Liver (tissue), 9 donors: ENCODE measurements around the gene TMEM98. TPM values are rescaled to one million over a fixed set of nuclear protein-coding genes. Genes with fewer than 3 reads are reported as not detected.

Source experiments
- DNase-seq: peaks from one replicate; pipeline ENCODE4 v3.0.0-alpha.2; 2017; ENCODE audit warnings: low spot score
- H3K27ac ChIP-seq, 2 donors: one replicate each; pipeline ENCODE4 v1.7.0; 2013; ENCODE audit warnings: inconsistent platforms in 2 of 2, low read length in 2 of 2, control low read depth in 1 of 2, low read depth in 1 of 2, mild to moderate bottlenecking in 1 of 2
- H3K27me3 ChIP-seq, 4 donors: one replicate each; pipeline versions ENCODE4 v1.6.1 to v1.7.0; 2013; ENCODE audit warnings: low read length in 3 of 4, inconsistent platforms in 1 of 4, mild to moderate bottlenecking in 1 of 4, moderate library complexity in 1 of 4; ENCODE audit not compliant: control insufficient read depth in 4 of 4, insufficient read depth in 4 of 4
- H3K36me3 ChIP-seq, 4 donors: one replicate each; pipeline versions ENCODE4 v1.6.1 to v1.7.0; 2013; ENCODE audit warnings: low read length in 3 of 4, mild to moderate bottlenecking in 3 of 4, low read depth in 1 of 4, moderate library complexity in 1 of 4; ENCODE audit not compliant: control insufficient read depth in 4 of 4, insufficient read depth in 3 of 4
- H3K4me1 ChIP-seq, 4 donors: one replicate each; pipeline versions ENCODE4 v1.6.1 to v1.7.0; 2013; ENCODE audit warnings: low read length in 3 of 4, mild to moderate bottlenecking in 3 of 4, moderate library complexity in 1 of 4; ENCODE audit not compliant: control insufficient read depth in 4 of 4, insufficient read depth in 4 of 4
- H3K4me3 ChIP-seq, 3 donors: one replicate each; pipeline versions ENCODE4 v1.6.1 to v1.7.0; 2013; ENCODE audit warnings: low read length in 3 of 3, control low read depth in 1 of 3, low read depth in 1 of 3, mild to moderate bottlenecking in 1 of 3
- H3K9ac ChIP-seq, 2 donors: one replicate each; pipeline ENCODE4 v1.7.0; 2013; ENCODE audit warnings: low read length in 2 of 2, mild to moderate bottlenecking in 2 of 2, moderate library complexity in 2 of 2, control low read depth in 1 of 2, low read depth in 1 of 2
- H3K9me3 ChIP-seq, 4 donors: one replicate each; pipeline versions ENCODE4 v1.6.1 to v1.7.0; 2013; ENCODE audit warnings: low read length in 3 of 4; ENCODE audit not compliant: control insufficient read depth in 4 of 4
- EGR1 ChIP-seq, 2 donors: IDR thresholded peaks; 2 replicates each; pipeline ENCODE4 v1.6.1; 2016 to 2018; ENCODE audit warnings: antibody characterized with exemption in 2 of 2, low read depth in 2 of 2
- GABPA ChIP-seq, 2 donors: IDR thresholded peaks in 1 of 2; conservative IDR thresholded peaks in 1 of 2; 2 replicates each; pipeline ENCODE4 v1.6.1; 2016; ENCODE audit warnings: antibody characterized with exemption in 2 of 2, mild to moderate bottlenecking in 1 of 2, moderate library complexity in 1 of 2
- HNF4A ChIP-seq, 2 donors: conservative IDR thresholded peaks; 2 replicates each; pipeline ENCODE4 v1.6.1; 2016; ENCODE audit warnings: antibody characterized with exemption in 2 of 2, mild to moderate bottlenecking in 2 of 2
- JUND ChIP-seq, 2 donors: IDR thresholded peaks; 2 replicates each; pipeline ENCODE4 v1.6.1; 2016; ENCODE audit warnings: antibody characterized with exemption in 2 of 2
- NR2F2 ChIP-seq: IDR thresholded peaks from 2 replicates; pipeline ENCODE4 v1.6.1; 2016; ENCODE audit warnings: antibody characterized with exemption
- RAD21 ChIP-seq, 2 donors: IDR thresholded peaks; 2 replicates each; pipeline ENCODE4 v1.6.1; 2016; ENCODE audit warnings: antibody characterized with exemption in 2 of 2, mild to moderate bottlenecking in 2 of 2
- TAF1 ChIP-seq: conservative IDR thresholded peaks from 2 replicates; pipeline ENCODE4 v1.6.1; 2016; ENCODE audit warnings: antibody characterized with exemption, mild to moderate bottlenecking
- YY1 ChIP-seq: IDR thresholded peaks from 2 replicates; pipeline ENCODE4 v1.6.1; 2016; ENCODE audit warnings: antibody characterized with exemption, mild to moderate bottlenecking
- WGBS: extraction: QIAGEN DNeasy Blood & Tissue Kit; methylation state at CpG from one replicate; pipeline ENCODE4 v1.1.7; 2013; 5-methylcytosine and 5-hydroxymethylcytosine counted together
- polyA plus RNA-seq, 2 donors: library from polyadenylated mRNA; stranded (reverse) in 1 of 2; unstranded in 1 of 2; fragments of 200-250 nt in 1 of 2; fragments of >200 nt in 1 of 2; fragmentation: Nextera tagmentation in 1 of 2; extraction: Ambion mirVana in 1 of 2; gene quantifications; one replicate each; pipeline versions ENCODE4 v1.2.1 to v1.2.3, GENCODE V29; 2013 to 2015
- total RNA-seq, 2 donors: library from RNA; depleted of rRNA; stranded (reverse); fragments of >200 nt; gene quantifications; one replicate each; pipeline ENCODE4 v1.2.3, GENCODE V29; 2014
- TF ChIP-seq, protein P1 (sequence below): IDR thresholded peaks from 2 replicates; pipeline ENCODE4 v1.6.1; 2016; ENCODE audit warnings: antibody characterized with exemption
- TF ChIP-seq, protein P2 (sequence below): IDR thresholded peaks from 2 replicates; pipeline ENCODE4 v1.6.1; 2016; ENCODE audit warnings: antibody characterized with exemption
- TF ChIP-seq, protein P3 (sequence below): fragments of 150-350 bp; IDR thresholded peaks from 2 replicates; pipeline ENCODE4 v1.5.1; 2017; ENCODE audit warnings: improper control_type of control experiment, low read depth, low read length; ENCODE audit not compliant: missing input control
- TF ChIP-seq, protein P4 (sequence below): IDR thresholded peaks from 2 replicates; pipeline ENCODE4 v1.6.1; 2016; ENCODE audit warnings: antibody characterized with exemption, mild to moderate bottlenecking
- TF ChIP-seq, protein P5 (sequence below): IDR thresholded peaks from 2 replicates; pipeline ENCODE4 v1.6.1; 2016; ENCODE audit warnings: antibody characterized with exemption
- donor health status: healthy.
- donor health status: healthy.
- donor health status: healthy.
- donor health status: healthy.
- donor health status: healthy.

The TMEM98 gene
- total and polyA plus RNA-seq, 4 donors, result 7.0 to 17.5 (median 10.7) TPM

DNA sequence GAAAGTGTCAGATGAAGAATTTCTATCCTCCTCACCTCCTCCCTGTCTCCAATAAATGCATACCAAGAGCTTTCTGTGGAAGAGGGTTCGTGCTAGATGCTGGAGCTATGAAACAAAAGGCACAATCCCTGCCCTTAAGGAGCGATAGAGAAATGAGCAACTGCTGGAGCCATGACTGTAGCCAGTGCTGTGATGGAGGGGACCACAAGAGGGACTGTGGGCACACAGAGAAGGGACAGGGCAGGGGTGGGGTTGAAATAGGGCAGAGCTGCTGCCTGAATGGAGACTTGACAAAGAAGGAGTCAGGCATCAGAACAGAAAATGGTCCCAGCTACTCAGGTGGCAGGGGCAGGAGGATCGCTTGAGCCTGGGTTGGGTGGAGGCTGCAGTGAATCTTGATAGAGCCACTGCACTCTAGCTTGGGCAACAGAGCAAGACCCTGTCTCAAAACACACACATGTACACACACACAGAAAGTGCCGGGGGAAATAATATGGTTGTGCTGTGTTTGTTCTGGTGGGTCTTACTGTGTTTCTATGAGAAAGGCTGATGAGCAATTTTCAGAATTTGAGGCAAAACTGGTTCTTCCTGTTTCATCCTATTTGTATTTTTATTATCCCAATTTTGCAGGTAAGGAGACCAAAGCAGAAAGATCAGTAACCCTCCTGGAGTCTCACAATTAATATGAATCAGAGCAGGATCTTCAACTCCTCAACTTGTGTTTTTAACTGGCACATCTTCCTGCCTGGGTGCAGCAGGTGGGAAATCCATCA, 16.5 kb downstream of the TMEM98 start:
- Histone ChIP-seq H3K9ac (no peak overlapping the region), H3K9me3 (no peaks in the 10 kb centered on the region), H3K27me3 (no peaks in the 10 kb centered on the region), H3K36me3 (peaks cover 0 to 2% (median 0%) of the 10 kb centered on the region in 4 donors), H3K4me1 (peaks cover 0 to 7% (median 0%) of the 10 kb centered on the region in 4 donors), H3K27ac (no peak overlapping the region), H3K4me3 (no peak overlapping the region)
- WGBS, result 93% methylated on average over 4 of the region's 4 CpGs
- TF ChIP-seq NR2F2 (no peak), JUND (IDR thresholded peaks at IDR 0.05) (no peak), EGR1 (IDR thresholded peaks at IDR 0.05; ENCODE audit: low read depth in 2 of 2) (no peak), TAF1 (no peak)
- TF ChIP-seq, protein P1, sequence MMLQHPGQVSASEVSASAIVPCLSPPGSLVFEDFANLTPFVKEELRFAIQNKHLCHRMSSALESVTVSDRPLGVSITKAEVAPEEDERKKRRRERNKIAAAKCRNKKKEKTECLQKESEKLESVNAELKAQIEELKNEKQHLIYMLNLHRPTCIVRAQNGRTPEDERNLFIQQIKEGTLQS, result no peak
- TF ChIP-seq, protein P2, sequence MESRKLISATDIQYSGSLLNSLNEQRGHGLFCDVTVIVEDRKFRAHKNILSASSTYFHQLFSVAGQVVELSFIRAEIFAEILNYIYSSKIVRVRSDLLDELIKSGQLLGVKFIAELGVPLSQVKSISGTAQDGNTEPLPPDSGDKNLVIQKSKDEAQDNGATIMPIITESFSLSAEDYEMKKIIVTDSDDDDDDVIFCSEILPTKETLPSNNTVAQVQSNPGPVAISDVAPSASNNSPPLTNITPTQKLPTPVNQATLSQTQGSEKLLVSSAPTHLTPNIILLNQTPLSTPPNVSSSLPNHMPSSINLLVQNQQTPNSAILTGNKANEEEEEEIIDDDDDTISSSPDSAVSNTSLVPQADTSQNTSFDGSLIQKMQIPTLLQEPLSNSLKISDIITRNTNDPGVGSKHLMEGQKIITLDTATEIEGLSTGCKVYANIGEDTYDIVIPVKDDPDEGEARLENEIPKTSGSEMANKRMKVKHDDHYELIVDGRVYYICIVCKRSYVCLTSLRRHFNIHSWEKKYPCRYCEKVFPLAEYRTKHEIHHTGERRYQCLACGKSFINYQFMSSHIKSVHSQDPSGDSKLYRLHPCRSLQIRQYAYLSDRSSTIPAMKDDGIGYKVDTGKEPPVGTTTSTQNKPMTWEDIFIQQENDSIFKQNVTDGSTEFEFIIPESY, result no peak
- no peak for DNase-seq

DNA sequence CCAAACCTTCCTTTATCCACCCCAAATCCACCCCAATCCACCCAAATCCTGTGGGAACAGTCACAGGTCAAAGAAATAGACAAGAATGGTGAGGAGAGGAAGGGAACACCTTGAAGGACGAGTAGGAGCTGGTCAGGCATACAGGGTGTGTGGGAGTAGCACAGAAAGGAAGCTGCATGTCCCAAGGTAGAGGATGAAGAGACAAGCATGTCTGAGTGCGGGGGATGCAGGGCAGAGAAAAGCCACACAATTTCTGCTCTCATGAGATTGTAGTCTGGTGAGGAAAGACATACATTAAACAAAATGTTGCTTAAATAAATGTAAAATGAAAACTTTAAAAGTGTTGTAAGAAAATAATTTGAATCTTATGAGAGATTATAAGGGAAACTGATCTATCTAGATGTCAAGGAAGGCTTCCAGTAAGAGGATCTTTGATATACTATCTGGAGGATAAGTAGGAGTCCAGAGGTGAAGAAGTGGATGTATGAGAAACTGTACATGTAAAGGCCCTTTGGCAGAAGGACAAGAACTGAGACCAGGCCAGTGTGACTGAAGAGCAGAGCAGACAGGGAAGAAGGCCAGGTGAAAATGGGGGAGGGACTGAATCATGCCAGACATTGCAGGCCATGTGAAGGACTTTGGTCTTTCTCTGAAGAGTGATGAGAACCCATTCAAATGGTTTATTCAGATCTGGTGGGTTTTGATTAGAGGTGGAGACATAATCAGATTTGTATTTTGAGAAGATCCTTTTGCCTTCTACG, 18.6 kb downstream of the TMEM98 start:
- Histone ChIP-seq H3K9ac (no peak overlapping the region), H3K36me3 (no peaks in the 10 kb centered on the region), H3K27me3 (no peaks in the 10 kb centered on the region), H3K27ac (no peak overlapping the region), H3K9me3 (no peaks in the 10 kb centered on the region), H3K4me1 (peaks cover 0 to 7% (median 0%) of the 10 kb centered on the region in 4 donors), H3K4me3 (no peak overlapping the region)
- no peak for DNase-seq
- TF ChIP-seq EGR1 (IDR thresholded peaks at IDR 0.05; ENCODE audit: low read depth in 2 of 2) (no peak), YY1 (no peak), JUND (IDR thresholded peaks at IDR 0.05) (no peak), HNF4A (conservative IDR thresholded peaks at IDR 0.05) (peak; percentile 25 to 34), NR2F2 (no peak)
- TF ChIP-seq, protein P2, result no peak
- WGBS, result 84% methylated on average over 3 of the region's 3 CpGs

DNA sequence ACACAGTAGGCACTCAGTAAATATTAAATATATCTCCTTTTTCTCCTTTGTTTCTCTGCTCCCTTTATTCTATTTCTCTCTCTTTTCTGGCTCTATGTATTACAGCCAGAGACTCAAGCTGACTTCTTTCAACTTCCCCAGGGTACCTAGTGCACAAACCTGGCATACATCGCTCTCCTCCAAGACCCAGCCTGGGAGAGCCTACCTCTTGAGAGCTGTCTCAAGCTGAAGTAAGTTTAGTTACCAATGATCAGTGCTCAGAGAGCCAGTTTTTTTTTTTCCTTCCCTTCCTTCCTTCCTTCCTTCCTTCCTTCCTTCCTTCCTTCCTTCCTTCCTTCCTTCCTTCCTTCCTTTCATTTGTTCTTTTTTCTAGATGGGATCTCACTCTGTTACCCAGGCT, 19.8 kb downstream of the TMEM98 start:
- Histone ChIP-seq H3K4me3 (no peak overlapping the region), H3K27me3 (no peaks in the 10 kb centered on the region), H3K9me3 (no peaks in the 10 kb centered on the region), H3K36me3 (no peaks in the 10 kb centered on the region), H3K27ac (no peak overlapping the region), H3K9ac (no peak overlapping the region), H3K4me1 (peaks cover 0 to 7% (median 0%) of the 10 kb centered on the region in 4 donors)
- DNase-seq, result no peak
- WGBS, result 98% methylated on average over 1 of the region's 1 CpG
- TF ChIP-seq, protein P3, sequence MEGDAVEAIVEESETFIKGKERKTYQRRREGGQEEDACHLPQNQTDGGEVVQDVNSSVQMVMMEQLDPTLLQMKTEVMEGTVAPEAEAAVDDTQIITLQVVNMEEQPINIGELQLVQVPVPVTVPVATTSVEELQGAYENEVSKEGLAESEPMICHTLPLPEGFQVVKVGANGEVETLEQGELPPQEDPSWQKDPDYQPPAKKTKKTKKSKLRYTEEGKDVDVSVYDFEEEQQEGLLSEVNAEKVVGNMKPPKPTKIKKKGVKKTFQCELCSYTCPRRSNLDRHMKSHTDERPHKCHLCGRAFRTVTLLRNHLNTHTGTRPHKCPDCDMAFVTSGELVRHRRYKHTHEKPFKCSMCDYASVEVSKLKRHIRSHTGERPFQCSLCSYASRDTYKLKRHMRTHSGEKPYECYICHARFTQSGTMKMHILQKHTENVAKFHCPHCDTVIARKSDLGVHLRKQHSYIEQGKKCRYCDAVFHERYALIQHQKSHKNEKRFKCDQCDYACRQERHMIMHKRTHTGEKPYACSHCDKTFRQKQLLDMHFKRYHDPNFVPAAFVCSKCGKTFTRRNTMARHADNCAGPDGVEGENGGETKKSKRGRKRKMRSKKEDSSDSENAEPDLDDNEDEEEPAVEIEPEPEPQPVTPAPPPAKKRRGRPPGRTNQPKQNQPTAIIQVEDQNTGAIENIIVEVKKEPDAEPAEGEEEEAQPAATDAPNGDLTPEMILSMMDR, result no peak
- TF ChIP-seq HNF4A (conservative IDR thresholded peaks at IDR 0.05) (no peak), YY1 (no peak), GABPA (IDR thresholded peaks at IDR 0.05 in 1 of 2, conservative IDR thresholded peaks at IDR 0.05 in 1 of 2) (no peak), RAD21 (IDR thresholded peaks at IDR 0.05) (no peak), EGR1 (IDR thresholded peaks at IDR 0.05; ENCODE audit: low read depth in 2 of 2) (no peak)
- TF ChIP-seq, protein P4, sequence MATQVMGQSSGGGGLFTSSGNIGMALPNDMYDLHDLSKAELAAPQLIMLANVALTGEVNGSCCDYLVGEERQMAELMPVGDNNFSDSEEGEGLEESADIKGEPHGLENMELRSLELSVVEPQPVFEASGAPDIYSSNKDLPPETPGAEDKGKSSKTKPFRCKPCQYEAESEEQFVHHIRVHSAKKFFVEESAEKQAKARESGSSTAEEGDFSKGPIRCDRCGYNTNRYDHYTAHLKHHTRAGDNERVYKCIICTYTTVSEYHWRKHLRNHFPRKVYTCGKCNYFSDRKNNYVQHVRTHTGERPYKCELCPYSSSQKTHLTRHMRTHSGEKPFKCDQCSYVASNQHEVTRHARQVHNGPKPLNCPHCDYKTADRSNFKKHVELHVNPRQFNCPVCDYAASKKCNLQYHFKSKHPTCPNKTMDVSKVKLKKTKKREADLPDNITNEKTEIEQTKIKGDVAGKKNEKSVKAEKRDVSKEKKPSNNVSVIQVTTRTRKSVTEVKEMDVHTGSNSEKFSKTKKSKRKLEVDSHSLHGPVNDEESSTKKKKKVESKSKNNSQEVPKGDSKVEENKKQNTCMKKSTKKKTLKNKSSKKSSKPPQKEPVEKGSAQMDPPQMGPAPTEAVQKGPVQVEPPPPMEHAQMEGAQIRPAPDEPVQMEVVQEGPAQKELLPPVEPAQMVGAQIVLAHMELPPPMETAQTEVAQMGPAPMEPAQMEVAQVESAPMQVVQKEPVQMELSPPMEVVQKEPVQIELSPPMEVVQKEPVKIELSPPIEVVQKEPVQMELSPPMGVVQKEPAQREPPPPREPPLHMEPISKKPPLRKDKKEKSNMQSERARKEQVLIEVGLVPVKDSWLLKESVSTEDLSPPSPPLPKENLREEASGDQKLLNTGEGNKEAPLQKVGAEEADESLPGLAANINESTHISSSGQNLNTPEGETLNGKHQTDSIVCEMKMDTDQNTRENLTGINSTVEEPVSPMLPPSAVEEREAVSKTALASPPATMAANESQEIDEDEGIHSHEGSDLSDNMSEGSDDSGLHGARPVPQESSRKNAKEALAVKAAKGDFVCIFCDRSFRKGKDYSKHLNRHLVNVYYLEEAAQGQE, result no peak
- TF ChIP-seq, protein P5, sequence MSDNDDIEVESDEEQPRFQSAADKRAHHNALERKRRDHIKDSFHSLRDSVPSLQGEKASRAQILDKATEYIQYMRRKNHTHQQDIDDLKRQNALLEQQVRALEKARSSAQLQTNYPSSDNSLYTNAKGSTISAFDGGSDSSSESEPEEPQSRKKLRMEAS, result no peak
- TF ChIP-seq, protein P1, result no peak
